ENCODE data around the gene ANKRD9. TPM values are rescaled to one million over a fixed set of nuclear protein-coding genes. Genes with fewer than 3 reads are reported as not detected.

The ANKRD9 gene
- total and polyA plus RNA-seq, 12 donors, result 94.4 to 264 (median 120) TPM

DNA sequence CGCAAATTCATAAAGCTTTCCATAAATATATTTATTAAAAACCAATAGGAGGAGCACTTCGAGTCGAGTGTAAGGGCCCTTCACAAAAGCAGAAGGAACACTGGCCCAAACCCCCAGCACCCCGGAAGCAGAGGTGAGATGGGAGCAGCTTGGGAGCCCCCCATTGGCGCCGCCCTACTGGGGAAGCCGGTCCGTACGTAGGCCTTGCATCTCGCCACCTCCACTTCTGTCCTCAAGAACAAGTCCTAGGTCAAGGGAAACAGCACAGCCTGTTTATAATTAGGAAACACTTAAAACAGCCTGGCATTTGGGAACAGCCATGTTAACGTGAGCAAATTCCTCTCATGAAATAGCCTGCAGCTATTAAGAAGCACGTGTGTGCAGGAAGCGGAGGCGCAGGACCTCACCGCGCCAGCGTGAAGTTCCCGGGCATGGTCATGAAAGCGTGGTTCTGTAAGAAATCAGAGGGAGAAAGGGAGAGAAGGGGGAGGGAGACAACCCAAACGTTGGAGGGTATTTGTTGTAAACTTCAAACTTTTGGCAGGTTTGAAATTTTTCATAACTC is 7.7 kb downstream of the ANKRD9 start:
- no peak for DNase-seq
- ATAC-seq, result peak in 2 of 8 donors; percentile 0
- Histone ChIP-seq H3K27me3 (no peaks in the 10 kb centered on the region), H3K4me1 (peaks cover 9 to 90% (median 52%) of the 10 kb centered on the region in 9 donors), H3K9me3 (no peaks in the 10 kb centered on the region), H3K36me3 (peaks cover 0 to 38% (median 12%) of the 10 kb centered on the region in 9 donors), H3K4me3 (no peak overlapping the region), H3K27ac (peak overlapping the region; percentile 80 to 96 (median 88))
- intact Hi-C loops (cut with DNase I), result no loop called here
- WGBS, 2 donors, result 63 to 77% methylated on average over 20 of the region's 20 CpGs
- TF ChIP-seq, protein P1, sequence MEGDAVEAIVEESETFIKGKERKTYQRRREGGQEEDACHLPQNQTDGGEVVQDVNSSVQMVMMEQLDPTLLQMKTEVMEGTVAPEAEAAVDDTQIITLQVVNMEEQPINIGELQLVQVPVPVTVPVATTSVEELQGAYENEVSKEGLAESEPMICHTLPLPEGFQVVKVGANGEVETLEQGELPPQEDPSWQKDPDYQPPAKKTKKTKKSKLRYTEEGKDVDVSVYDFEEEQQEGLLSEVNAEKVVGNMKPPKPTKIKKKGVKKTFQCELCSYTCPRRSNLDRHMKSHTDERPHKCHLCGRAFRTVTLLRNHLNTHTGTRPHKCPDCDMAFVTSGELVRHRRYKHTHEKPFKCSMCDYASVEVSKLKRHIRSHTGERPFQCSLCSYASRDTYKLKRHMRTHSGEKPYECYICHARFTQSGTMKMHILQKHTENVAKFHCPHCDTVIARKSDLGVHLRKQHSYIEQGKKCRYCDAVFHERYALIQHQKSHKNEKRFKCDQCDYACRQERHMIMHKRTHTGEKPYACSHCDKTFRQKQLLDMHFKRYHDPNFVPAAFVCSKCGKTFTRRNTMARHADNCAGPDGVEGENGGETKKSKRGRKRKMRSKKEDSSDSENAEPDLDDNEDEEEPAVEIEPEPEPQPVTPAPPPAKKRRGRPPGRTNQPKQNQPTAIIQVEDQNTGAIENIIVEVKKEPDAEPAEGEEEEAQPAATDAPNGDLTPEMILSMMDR (IDR thresholded peaks at IDR 0.05), result peak in 3 of 9 donors; percentile 20 to 40 (median 25)

DNA sequence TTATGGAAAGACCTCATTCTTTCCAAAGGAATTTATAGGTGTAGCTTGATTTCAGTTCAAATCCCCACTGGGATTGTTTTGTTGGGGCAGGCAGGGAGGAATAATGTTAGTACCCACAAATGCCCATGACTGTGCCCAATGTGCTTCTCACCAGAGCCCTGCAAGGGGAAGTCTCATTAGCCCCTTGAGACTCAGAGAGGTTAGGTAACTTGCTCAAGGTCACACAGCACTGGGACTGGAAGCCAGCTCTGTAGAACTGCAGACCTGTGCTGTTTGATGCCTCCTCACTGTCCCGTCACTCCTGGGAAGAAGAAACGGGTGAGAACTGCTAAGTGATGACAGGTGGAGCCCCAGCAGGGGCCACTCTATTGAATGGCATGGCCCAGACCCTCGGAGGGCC is 8.9 kb downstream of the ANKRD9 start:
- peaks cover 0 to 35% (median 6%) of the 10 kb centered on the region in 9 donors for H3K36me3 ChIP-seq
- no peaks in the 10 kb centered on the region for H3K27me3 ChIP-seq
- DNase-seq (no peak), ATAC-seq (no peak)
- no peak overlapping the region for H3K4me3 ChIP-seq
- peak overlapping the region; percentile 78 to 96 (median 88) for H3K27ac ChIP-seq
- TF ChIP-seq, protein P1 (IDR thresholded peaks at IDR 0.05), result no peak
- 54 to 56% methylated on average over 3 of the region's 3 CpGs for WGBS, 2 donors
- H3K4me1 ChIP-seq, result peaks cover 9 to 79% (median 42%) of the 10 kb centered on the region in 9 donors
- no peaks in the 10 kb centered on the region for H3K9me3 ChIP-seq
- intact Hi-C loops (cut with DNase I), result no loop called here

DNA sequence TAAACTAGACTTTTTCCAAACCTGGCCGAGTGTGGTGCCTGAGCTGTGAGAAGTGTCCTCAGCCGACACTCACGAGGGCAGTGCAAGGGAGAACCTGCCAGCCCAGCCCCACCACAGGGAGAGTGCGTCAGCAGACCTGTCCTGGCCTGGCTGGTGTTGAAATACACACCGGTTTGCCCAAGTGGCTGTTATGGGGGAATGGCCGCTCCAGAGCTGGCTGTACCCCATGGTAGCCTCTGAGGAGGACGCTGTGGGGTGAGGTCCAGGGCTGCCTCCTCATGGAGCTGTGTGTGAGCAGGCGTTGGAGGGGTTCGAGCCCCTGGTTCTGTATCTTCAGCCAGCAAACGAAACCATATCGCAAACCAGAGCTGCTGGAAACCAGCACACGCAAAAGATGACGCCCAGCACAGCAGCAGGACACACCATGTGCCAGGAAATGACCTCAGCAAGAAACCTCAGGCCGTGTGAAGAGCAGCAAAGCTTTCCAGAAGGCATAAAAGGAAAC is 9.4 kb downstream of the ANKRD9 start:
- DNase-seq (peak; percentile 72 to 80), ATAC-seq (peak; percentile 52 to 78 (median 68))
- H3K27me3 ChIP-seq, result no peaks in the 10 kb centered on the region
- peaks cover 9 to 74% (median 42%) of the 10 kb centered on the region in 9 donors for H3K4me1 ChIP-seq
- H3K9me3 ChIP-seq, result no peaks in the 10 kb centered on the region
- peak overlapping the region in 1 of 10 donors; percentile 9 for H3K4me3 ChIP-seq
- intact Hi-C loops (cut with DNase I), result no loop called here
- WGBS, 2 donors, result 26 to 32% methylated on average over 14 of the region's 14 CpGs
- TF ChIP-seq, protein P1 (IDR thresholded peaks at IDR 0.05), result no peak
- peak overlapping the region; percentile 78 to 96 (median 88) for H3K27ac ChIP-seq
- peaks cover 0 to 31% (median 6%) of the 10 kb centered on the region in 9 donors for H3K36me3 ChIP-seq

DNA sequence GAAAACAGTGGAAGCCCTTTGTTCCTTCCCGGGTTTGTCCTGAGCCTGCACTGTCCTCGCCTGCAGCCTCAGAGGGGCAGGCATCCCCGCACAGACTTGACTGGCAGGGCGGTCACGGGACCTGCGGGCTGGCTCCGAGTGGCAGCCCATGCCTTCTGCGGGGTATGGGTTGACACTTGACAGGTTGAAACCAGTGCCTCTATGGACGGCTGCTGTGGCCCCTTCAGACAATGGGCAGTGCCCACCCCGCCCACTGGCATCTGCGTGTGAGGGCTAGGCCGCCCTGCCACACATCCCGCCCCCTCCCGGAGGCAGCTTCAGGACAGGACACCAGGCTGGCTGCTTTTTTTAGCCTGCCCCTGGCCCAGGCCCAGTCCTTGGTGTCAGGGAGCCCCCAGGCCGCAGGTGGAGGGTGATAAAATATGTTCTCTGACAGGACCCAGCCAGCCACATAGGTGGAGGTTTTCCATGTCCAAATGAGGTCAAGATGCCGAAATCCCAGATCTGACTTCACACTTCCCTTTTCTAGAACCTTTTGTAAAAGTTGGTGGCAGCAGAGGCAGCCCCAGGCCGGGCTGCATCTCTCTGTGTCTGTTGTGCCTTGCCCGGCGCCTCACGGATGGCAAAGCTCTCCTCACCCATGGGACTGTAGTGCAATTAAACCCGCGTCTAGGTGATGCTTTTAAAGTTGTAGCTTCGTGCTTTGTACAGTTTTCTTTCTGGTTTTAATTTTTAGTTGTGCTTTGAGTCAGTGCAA is 10.0 kb downstream of the ANKRD9 start:
- ATAC-seq (peak; percentile 67 to 85 (median 77)), DNase-seq (peak; percentile 85)
- intact Hi-C loops (cut with DNase I), result loop anchor here in 1 of 10 donors (2.0 kb wide), 1 partner anchor 49 kb away; no protein-coding TSS in a partner anchor
- Histone ChIP-seq H3K4me3 (peak overlapping the region in 1 of 10 donors; percentile 9), H3K36me3 (peaks cover 0 to 31% (median 6%) of the 10 kb centered on the region in 9 donors), H3K27me3 (no peaks in the 10 kb centered on the region), H3K27ac (peak overlapping the region; percentile 78 to 96 (median 88)), H3K4me1 (peaks cover 9 to 68% (median 37%) of the 10 kb centered on the region in 9 donors), H3K9me3 (no peaks in the 10 kb centered on the region)
- TF ChIP-seq, protein P1 (IDR thresholded peaks at IDR 0.05), result peak in 1 of 9 donors; percentile 30
- 49 to 62% methylated on average over 23 of the region's 23 CpGs for WGBS, 2 donors

Data from heart right ventricle (tissue), 16 donors.